ENCODE data around the gene ZNF320. TPM values are rescaled to one million over a fixed set of nuclear protein-coding genes. Genes with fewer than 3 reads are reported as not detected.
"Not testable (repeated sequence)": the region's sequence is repeated elsewhere in the genome, so short reads cannot be mapped to it uniquely, and the experiment has no call there.

ZNF320 gene
- polyA plus RNA-seq, 3 donors: 22.6 to 64.4 (median 31.3) TPM

GRCh38 chr19:52924641-52925040, 27.2 kb upstream of the ZNF320 start:
- not testable (repeated sequence) for DNase-seq (ENCODE audit: extremely low read depth in 1 of 11, low read depth in 9 of 11, low spot score in 4 of 11)

- DNase-seq (ENCODE audit: extremely low read depth in 1 of 11, low read depth in 9 of 11, low spot score in 4 of 11): no peak
Measured at GRCh38 chr19:52923778-52924593, 26.6 kb upstream of the ZNF320 start.

GRCh38 chr19:52922841-52923777, 25.7 kb upstream of the ZNF320 start, which contains the start of gene ZNF888:
Gene ZNF888, minus strand, starts transcription at chr19:52923428. Its CDS starts 5,555 bp downstream, at chr19:52917873.
- peak in 8 of 11 donors; percentile 53 to 82 (median 74) for DNase-seq (ENCODE audit: extremely low read depth in 1 of 11, low read depth in 9 of 11, low spot score in 4 of 11)

- DNase-seq (ENCODE audit: extremely low read depth in 1 of 11, low read depth in 9 of 11, low spot score in 4 of 11): no peak
Measured at GRCh38 chr19:52917531-52917930, 20.1 kb upstream of the ZNF320 start.

DNA sequence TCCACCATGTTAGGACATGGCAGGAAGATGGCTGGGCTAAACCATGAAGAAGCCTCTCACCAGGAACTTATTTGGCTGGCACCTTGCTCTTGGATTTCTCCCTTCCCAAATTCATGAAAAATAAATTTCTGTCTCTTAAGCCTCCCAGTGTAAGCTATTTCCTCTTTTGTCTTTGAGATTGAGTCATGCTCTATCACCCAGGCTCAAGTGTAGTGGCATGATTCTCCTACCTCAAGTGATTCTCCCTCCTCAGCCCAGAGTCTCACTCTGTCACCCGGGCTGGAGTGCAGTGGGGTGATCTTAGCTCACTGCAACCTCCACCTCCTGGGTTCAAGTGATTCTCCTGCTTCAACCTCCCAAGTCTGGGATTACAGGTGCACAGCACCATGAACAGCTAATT, 13.2 kb upstream of the ZNF320 start:
- DNase-seq (ENCODE audit: extremely low read depth in 1 of 11, low read depth in 9 of 11, low spot score in 4 of 11): no peak

DNA sequence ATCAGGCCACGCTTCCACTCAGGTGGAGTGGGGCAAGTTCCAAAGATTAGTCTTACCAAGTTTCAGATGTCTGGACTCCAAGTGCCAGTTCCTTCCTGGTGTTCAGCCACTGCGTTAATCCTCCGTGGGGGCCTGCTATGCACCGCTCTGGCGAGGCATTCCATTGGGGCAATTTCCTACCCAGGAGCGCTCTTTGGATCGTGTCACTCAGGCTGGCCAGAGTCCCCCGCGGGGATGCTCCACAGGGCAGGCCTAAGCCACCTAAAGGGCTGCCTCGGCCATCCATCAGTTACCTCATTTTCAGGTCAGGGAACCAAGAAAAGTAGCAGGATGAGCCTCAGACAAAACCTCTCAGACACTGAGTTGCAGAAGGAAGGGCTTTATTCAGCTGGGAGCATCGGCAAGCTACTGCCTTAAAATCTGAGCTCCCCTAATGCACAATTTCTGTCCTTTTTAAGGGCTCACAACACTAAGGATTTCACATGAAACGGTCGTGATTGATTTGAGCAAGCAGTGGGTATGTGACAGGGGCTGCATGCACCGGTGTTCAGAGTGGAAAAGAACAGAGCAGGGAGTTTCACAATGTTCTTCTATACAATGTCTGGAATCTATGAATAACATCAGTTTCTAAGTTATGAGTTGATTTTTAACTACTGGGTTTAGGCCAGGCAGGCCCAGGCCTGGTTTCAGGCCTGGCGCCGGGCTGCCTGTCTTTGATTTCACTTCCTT, 6.8 kb upstream of the ZNF320 start:
- not testable (repeated sequence) for DNase-seq (ENCODE audit: extremely low read depth in 1 of 11, low read depth in 9 of 11, low spot score in 4 of 11)

- DNase-seq (ENCODE audit: extremely low read depth in 1 of 11, low read depth in 9 of 11, low spot score in 4 of 11): no peak
Measured at GRCh38 chr19:52901842-52902241, 4.4 kb upstream of the ZNF320 start.

GRCh38 chr19:52898596-52898995, 1.2 kb upstream of the ZNF320 start:
- DNase-seq (ENCODE audit: extremely low read depth in 1 of 11, low read depth in 9 of 11, low spot score in 4 of 11): not testable (repeated sequence)

- no peak for DNase-seq (ENCODE audit: extremely low read depth in 1 of 11, low read depth in 9 of 11, low spot score in 4 of 11)
Measured at GRCh38 chr19:52898101-52898500, 666 bp upstream of the ZNF320 start.

GRCh38 chr19:52896431-52897137, 851 bp downstream of the ZNF320 start:
- DNase-seq (ENCODE audit: extremely low read depth in 1 of 11, low read depth in 9 of 11, low spot score in 4 of 11): peak in 5 of 11 donors; percentile 13 to 33 (median 22)

- no peak for DNase-seq (ENCODE audit: extremely low read depth in 1 of 11, low read depth in 9 of 11, low spot score in 4 of 11)
Measured at GRCh38 chr19:52891336-52891735, 6.1 kb downstream of the ZNF320 start.

GRCh38 chr19:52889931-52890330, 7.5 kb downstream of the ZNF320 start:
- DNase-seq (ENCODE audit: extremely low read depth in 1 of 11, low read depth in 9 of 11, low spot score in 4 of 11): no peak

GRCh38 chr19:52889076-52889475, 8.4 kb downstream of the ZNF320 start:
- no peak for DNase-seq (ENCODE audit: extremely low read depth in 1 of 11, low read depth in 9 of 11, low spot score in 4 of 11)

GRCh38 chr19:52880895-52881389, 16.5 kb downstream of the ZNF320 start:
- DNase-seq (ENCODE audit: extremely low read depth in 1 of 11, low read depth in 9 of 11, low spot score in 4 of 11): no peak

DNA sequence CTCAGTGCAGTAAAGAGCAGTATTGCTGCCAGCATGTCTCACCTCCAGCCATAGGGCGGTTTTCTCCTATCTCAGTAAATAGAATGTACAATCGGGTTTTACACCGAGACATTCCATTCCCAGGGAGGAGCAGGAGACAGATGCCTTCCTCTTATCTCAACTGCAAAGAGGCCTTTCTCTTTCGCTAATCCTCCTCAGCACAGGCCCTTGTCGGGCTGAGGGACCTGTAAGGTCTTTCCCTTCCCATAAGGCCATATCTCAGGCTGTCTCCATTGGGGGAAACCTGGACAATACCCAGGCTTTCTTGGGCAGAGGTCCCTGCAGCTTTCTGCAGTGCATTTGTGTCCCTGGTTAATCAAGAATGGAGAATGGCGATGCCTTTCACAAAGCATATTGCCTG, 24.4 kb downstream of the ZNF320 start:
- DNase-seq (ENCODE audit: extremely low read depth in 1 of 11, low read depth in 9 of 11, low spot score in 4 of 11): not testable (repeated sequence)

GRCh38 chr19:52871466-52871865, 26.0 kb downstream of the ZNF320 start:
- no peak for DNase-seq (ENCODE audit: extremely low read depth in 1 of 11, low read depth in 9 of 11, low spot score in 4 of 11)

GRCh38 chr19:52868031-52868430, 29.4 kb downstream of the ZNF320 start:
- not testable (repeated sequence) for DNase-seq (ENCODE audit: extremely low read depth in 1 of 11, low read depth in 9 of 11, low spot score in 4 of 11)
